Cardiac septum (tissue), 1 donor: ENCODE data around the gene GPX8. TPM values are rescaled to one million over a fixed set of nuclear protein-coding genes. Genes with fewer than 3 reads are reported as not detected.

Experiments
- DNase-seq: peaks from one replicate; pipeline ENCODE4 v3.0.0-alpha.2; 2020; ENCODE audit warnings: low spot score
- intact Hi-C: fragments of 100-400 bp; cut with DNase I; formaldehyde crosslinking; loops from one replicate; pipeline ENCODE4 v1.14.0; 2022
- long read RNA-seq: library from polyadenylated mRNA; unstranded; transcript quantifications from one replicate; pipeline ENCODE4 v2.0.0, GENCODE V29; 2021
- total RNA-seq: library from RNA; stranded (reverse); fragmentation: NEBNext Ultra II Directional; extraction: Animal tissue kit (Norgen Biotek cat#: 25700); gene quantifications from one replicate; pipeline ENCODE4 v1.2.1, GENCODE V29; 2021
- donor health status: DM: no; HTN: no; CAD: no.

Gene GPX8, protein sequence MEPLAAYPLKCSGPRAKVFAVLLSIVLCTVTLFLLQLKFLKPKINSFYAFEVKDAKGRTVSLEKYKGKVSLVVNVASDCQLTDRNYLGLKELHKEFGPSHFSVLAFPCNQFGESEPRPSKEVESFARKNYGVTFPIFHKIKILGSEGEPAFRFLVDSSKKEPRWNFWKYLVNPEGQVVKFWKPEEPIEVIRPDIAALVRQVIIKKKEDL
- 7.4 TPM for total RNA-seq
- long read RNA-seq, transcript GPX8-203 (3 exons, 1,411 nt), result major isoform, 5 of 6 reads
- long read RNA-seq, partial matches to known transcripts, result 0 of 6 reads
- long read RNA-seq, other reads (novel, unspliced or antisense), result 1 of 6 reads

DNA sequence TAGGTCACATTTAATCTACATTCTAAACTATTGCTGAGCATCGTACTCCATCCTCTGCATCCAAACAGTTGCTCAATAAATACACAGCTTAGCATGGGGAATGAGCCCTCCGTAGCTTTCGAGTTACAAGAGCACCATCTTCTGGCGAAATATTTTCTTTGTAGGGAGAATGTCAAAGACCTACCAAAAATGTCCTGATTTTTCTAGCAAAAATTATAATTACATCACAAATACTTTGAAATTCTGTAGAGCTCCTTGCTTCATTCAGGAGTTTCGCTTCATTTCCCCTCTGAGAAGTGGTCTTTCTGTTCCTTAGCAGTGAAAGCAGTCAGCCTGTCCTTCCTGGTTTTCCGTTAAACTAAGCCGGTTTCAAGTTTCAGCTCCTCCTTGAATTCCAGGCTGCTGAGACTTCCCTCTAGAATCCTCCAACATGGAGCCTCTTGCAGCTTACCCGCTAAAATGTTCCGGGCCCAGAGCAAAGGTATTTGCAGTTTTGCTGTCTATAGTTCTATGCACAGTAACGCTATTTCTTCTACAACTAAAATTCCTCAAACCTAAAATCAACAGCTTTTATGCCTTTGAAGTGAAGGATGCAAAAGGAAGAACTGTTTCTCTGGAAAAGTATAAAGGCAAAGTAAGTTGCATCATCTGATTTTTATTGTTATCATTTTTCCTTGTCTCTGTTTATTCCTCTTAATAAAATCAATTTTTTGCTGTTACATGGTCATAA, at the start of gene GPX8:
Gene GPX8 (plus strand): TSS at position 409 of the 730 bp plus-strand sequence. CDS start 22 bp downstream, at position 431.
- intact Hi-C loops, result no loop called here
- DNase-seq, result no peak

DNA sequence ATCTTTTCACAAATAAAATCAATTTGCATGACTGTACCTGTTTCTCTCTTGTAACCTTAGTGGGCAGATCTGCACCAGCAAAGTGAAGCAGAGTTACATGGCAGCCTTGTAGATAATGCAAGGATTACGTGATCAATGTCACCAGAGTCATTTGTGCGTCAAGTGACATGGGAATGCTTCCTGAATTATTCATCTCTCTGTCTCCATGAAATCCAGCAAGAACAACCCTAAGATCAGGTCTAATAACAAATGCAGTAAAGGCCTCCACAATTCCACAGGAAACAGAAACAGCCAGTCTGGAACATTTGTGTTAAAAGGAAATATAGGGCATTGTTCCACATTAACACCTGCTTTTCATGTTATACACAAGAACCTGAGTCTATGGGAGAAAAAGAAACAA, 49.8 kb upstream of the GPX8 start:
- DNase-seq, result no peak
- intact Hi-C loops, result no loop called here

DNA sequence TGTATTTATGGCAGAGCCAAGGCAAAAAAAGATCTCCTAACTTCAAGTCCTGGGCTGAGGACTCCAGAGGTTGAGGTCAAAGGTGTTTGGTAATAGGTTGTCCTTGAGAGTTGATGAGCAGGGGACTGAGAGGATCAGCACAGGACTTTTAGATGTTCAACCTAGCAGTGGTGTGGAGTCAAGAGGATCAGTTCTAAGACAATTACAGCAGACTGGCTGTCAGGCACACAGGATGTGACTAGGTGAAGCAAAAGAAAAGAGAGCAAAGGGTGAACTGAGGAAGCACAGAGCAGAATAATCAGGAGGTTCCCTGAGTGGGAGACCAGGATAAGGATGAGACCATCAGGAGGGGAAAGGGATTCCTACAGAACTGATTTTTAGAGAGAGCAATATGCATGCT, 46.6 kb upstream of the GPX8 start:
- intact Hi-C loops, result no loop called here
- DNase-seq, result no peak

DNA sequence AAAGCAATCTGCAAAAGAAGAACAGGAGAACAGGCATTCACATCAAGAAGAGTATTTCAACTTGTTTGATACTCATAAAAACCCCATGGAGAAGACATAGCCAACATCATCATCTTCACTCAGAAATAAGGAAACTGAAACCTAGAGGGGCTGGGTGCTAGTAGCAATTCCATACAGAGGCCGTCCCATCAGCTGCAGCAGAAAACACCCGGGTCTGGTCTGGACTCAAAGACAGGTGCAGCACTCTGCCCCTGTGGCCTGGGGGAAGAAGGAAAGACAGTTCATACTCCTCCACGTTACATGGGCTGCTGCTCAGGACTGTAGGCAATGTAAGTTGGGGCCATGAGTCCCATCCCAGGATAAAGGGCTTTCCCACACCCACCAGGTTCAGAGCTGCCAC, 45.9 kb upstream of the GPX8 start:
- intact Hi-C loops, result no loop called here
- no peak for DNase-seq

DNA sequence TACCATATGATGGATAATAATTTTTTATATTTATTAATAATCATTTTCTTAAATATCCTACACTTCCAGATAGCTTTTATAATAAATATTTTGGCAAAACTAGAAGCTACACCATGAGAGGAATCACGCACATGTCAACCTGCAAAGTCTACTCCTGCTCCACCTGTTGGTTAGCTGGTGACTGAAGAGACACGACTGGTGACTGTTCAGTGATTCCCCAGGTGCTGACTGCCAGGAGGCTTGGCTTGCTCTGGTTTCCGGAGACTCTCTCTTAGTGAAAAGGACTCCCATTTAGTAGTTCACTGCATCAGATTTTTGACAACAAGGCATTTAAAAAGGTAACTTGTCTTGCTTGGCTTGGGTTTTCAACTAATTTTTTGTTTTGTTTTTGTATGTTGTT, 36.6 kb upstream of the GPX8 start:
- intact Hi-C loops, result no loop called here
- no peak for DNase-seq

DNA sequence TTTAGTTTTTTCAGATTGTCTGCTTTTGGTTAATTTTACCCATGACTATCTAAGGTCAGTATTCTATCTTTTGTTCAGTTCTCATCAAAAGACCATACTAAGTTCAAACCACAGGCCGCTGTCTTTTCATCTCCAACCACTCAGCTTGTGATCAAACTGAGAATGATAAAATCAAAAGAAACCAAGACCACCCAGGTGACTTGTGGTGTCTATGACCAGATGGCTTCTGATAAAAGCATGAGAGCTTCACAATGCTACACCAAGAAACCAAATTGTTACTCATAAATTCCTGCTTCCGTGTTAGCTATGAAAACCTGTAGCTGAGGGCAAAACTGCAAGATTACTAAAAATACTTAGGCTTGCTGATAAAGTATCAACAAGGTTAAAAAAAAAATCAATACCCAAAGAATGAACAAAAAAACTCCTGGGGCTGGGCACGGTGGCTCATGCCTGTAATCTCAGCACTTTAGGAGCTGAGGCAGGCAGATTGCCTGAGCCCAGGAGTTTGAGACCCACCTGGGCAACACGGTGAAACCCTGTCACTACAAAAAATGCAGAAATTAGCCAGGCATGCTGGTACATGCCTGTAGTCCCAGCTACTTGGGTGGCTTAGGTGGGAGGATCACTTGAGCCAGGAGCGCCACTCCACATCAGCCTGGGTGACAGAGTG, 25.8 kb upstream of the GPX8 start:
- intact Hi-C loops, result loop anchor here (10.0 kb wide), 1 partner anchor 629 kb away; no protein-coding TSS in a partner anchor
- DNase-seq, result no peak

DNA sequence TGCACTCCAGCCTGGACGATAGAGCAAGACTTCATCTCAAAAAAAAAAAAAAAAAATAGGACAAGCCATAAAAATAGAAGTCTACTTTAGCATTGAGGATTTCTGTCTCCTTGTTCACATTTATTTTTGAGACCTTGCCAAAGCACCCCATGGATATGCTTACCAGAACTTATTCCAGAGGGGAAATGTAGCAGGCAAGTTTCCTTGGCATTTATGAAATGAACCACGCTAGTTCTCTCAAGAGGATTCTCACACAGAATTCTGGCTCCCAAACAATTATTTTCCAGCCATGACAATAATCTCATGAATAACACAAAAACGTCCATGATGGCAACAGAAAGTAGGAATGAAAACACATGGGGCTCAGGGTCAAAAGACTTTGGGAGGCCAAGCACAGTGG, 23.4 kb upstream of the GPX8 start:
- DNase-seq, result no peak
- intact Hi-C loops, result loop anchor here (10.0 kb wide), 1 partner anchor 632 kb away; no protein-coding TSS in a partner anchor

DNA sequence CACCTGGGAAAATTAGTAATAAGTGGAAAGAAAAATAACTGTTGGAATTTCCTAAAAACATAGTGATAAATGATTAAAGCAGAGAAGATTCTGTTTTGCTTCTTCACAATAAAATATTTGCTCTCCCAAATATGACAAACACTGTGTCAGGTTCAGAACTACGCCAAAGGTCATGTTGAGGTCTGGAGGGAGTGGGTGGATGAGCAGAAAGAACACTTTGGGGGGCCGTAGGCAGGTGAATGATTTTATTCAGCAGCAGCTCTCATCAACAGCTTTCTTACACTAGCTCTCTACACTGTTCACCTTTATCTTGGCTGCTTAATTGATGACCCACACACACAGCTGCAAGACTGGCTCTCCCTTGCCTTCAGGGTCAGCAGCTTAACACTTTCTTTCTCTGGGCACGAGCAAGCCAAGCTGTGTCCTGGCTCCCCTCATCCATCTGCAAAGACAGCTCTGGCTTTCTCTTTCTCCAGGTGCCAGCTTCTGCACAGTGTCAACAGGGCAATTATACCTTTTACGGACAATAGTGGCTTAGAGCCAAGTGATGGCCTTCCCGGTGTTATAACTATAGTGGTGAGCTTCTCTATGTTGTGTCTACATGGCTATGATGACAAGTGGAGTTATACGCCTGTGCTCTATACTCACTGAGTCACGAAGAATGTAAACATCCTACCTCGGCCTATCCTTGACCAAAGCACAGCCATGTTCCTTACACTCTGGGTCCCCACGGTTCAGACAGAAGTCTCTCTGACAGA, 18.9 kb upstream of the GPX8 start:
- intact Hi-C loops, result no loop called here
- DNase-seq, result no peak

DNA sequence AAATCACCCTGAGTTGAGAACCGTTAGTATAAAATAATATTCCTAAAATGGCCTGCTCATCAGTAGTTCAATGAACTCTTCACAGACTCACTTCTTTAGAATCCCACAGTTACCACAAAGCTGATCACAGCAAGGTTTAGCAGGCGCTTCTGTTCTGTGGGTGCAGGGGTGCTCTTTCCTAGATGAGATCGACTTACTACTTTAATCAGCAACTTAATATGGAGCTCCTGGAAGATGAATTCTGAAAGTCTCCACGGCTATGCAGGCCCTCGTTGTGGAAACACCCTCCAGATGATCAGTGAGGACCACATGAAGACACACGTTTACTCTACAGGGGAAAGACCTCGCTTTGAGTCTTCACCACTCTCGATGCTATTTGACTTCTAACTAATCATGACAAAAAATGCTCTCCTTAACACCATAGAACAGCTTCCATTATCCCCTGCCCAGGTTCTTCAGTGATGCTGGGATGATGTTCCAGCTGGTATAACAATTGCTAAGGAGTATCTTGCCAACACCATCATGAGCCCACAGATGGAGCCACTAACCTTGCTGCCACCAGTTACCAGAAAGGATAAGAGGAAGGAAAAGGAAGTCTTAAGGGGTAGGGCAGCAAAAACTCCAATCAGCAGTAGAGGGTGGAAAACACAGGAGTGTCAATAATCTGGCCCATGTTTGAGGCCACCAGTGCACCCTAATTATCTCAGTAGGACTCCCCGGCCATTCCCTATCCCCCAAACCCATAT, 17.9 kb upstream of the GPX8 start:
- intact Hi-C loops, result no loop called here
- no peak for DNase-seq

DNA sequence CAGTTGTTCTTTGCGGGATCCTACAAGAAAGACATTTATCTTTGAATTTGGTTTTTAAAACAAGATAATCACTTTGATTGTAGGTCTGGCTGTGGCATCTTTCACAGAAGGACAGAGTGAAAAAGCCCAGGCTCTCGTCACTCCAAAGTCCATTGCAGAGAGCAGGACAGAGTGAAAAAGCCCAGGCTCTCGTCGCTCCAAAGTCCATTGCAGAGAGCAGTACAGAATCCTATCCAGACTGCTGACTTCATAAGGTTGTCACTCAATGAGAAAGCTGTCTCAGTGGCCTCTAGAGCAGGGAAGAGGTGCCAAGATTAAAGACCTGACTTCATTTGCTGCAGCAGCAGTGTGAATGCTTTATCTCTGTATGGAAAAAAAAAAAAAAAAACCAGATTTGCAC, 16.3 kb upstream of the GPX8 start:
- no peak for DNase-seq
- intact Hi-C loops, result no loop called here

DNA sequence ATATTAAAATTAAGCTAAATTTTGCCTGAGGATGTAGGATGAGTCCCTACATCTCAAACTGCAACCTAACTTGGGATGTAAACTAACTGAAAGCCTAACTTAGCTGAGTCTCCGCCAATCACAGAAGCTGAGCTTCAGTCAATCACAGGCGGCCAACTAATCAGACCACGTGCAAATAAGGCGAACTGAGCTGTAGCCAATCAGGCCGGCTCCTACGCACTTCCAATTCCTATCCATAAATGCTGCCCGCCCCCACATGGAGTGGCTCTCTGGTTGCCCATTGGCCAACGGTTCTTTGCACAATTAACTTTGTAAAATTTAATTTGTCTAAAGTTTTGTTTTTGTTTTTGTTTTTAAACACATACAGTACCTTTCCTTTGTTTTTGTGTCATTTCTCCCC, 13.9 kb upstream of the GPX8 start:
- intact Hi-C loops, result loop anchor here (2.0 to 5.0 kb wide), 2 partner anchors 204 to 235 kb away; no protein-coding TSS in a partner anchor

DNA sequence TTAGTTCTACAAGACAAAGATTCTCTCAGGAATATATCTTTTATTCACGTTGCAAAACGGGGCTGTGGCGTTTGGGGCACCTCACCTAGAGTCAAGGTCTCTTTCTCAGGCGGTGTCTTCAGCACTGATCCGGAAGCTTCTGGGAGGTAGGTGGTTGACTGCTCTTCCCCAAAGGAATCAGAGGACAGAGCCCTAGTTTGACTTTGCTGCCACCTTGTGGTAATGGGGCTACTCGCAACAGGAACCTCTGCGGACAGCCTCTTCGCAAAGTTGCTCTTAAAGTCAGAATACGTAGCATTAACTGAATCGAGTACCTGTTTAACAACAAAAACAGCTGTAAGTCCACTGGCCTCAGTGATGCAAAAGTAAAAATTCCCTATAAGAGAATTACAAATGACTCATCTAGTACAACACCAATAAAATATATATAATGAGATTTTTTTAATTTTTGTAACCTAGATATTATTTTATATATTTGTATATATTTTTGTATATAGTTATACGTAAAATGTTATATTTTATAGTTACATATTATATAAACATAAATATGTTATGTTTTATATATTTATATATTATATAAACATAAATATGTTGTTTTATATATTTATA, 13.3 kb upstream of the GPX8 start:
- intact Hi-C loops, result loop anchor here (2.0 to 5.0 kb wide), 2 partner anchors 204 to 236 kb away; no protein-coding TSS in a partner anchor

More for the DNA sequence above, 13.9 kb upstream of the GPX8 start:
- no peak for DNase-seq

DNA sequence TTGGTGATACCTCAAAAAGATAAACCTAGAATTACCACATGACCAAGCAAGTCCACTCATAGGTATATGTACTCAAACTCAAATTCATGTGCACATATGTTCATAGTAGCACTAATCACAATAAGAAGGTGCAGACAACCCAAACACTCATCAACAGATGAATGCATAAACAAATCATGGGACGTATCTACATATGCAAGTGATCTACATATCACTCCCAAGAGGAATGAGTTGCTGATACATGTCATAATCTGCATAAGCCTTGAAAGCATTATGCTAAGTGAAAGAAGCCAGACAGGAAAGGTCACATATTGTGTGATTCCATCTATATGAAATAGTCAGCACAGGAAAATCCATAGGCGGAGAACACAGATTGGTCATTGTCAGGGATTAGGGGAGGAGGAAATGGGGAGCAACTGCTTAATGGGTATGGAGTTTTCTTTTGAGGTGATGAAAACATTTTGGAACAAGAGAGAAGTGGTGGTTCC, 10.6 kb upstream of the GPX8 start:
- DNase-seq, result no peak
- intact Hi-C loops, result loop anchor here (5.0 kb wide), 1 partner anchor 207 kb away; no protein-coding TSS in a partner anchor

More for the DNA sequence above, 13.3 kb upstream of the GPX8 start:
- DNase-seq, result peak; percentile 84

DNA sequence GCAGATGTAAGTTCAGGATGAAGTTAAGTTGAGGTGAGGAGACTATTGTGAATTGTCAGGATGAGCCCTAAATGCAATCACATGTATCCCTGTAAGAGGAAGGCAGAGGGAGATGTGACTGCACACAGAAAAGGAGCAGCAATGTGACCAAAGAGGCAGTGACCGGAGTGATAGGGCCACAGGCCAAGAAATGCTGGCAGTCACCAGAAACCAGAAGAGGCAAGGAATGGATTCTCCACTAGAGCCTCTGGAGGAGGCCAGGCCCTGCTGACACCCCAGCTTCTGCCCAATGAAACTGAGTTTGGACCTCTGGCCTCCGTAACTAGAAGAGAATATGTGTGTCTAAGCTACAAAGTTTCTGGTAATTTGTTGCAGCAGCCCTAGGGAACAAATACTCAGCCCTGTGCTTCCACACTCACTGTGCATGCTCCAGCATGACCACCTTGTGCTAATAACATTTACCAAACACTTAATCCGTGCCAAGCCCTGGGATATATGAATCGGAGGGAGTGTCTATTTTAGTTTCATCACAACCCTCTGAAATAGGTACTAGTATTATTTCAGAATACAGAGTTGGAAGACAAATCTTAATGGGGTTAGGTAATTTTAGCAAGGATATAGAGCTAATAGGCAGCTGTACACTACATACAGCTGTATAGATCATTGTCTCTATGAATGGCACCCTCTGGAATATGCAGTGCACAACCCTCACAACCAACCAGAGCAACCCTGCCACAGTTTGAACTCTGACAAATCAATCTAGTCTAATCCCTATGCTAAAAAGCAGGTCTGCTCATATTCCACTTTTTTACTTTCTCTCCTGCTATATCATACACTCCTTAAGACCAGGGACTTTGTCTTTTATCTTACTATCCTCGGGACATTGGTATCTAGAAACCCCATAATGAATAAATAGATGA, 7.8 kb upstream of the GPX8 start:
- intact Hi-C loops, result no loop called here
- no peak for DNase-seq

DNA sequence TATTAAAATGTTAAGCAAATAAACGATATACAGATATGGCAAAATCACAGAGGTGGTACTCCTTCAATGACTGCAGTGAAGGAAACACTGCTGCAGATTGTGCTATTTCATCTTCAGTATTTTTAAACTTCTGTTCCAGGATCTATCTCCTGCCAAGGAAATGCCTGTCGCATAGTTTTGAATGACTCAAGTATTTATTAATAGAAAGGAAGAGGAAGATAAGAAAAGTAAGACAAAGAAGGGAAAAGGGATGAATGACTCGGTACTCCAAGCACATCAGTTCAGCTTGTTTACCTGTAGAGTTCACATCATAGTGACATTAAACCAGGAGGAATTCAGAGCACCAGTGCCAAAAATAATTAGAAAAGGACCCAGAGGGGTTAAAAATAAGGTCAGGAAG, 5.1 kb upstream of the GPX8 start:
- intact Hi-C loops, result no loop called here
- DNase-seq, result no peak

DNA sequence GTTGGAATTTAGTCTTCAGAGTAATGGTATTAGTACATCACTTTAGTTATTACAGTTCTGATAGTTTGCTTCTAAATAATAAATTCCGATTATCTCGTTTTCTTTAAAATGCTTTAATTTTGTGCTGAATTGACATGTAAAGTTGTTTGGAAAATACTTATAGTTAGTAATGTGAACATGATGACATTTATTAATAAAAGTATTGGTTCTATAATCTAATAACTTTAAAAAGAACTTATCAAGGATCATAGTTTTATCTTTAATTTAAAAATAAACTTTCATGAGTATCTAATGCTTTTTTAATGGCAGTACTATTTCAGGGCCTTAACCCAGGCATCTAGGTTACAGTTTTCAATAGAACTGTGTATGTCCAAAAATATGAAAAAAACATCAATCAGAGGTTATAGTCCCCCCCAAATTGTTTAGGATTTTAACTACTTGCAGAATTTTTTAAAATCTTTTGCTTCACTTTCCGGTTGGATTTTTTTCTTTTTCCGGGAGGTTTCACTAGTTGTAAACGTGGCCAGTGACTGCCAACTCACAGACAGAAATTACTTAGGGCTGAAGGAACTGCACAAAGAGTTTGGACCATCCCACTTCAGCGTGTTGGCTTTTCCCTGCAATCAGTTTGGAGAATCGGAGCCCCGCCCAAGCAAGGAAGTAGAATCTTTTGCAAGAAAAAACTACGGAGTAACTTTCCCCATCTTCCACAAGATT, 680 bp downstream of the GPX8 start:
- intact Hi-C loops, result no loop called here
- DNase-seq, result no peak

DNA sequence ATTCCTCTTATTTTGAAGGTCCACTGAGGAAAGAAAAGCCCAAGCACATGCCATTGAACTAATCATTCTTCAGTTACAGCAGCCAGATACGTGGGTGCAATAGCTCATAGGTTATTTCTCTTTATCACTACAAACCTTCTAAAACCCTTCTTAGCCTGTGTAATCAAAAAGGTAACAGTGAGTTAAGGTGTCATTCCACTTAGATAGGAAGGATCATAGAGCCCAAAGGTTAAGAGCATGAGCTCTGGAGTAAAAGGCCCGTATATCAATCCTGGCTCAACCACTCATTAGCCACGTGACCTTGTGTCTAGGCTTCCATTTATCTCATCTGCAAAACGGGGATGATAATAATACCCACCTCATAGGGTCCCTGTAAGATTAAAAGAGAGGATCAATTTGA, 2.7 kb downstream of the GPX8 start:
- intact Hi-C loops, result no loop called here
- DNase-seq, result no peak
